ENCODE results near the gene MYCBPAP.

MYCBPAP gene

DNA sequence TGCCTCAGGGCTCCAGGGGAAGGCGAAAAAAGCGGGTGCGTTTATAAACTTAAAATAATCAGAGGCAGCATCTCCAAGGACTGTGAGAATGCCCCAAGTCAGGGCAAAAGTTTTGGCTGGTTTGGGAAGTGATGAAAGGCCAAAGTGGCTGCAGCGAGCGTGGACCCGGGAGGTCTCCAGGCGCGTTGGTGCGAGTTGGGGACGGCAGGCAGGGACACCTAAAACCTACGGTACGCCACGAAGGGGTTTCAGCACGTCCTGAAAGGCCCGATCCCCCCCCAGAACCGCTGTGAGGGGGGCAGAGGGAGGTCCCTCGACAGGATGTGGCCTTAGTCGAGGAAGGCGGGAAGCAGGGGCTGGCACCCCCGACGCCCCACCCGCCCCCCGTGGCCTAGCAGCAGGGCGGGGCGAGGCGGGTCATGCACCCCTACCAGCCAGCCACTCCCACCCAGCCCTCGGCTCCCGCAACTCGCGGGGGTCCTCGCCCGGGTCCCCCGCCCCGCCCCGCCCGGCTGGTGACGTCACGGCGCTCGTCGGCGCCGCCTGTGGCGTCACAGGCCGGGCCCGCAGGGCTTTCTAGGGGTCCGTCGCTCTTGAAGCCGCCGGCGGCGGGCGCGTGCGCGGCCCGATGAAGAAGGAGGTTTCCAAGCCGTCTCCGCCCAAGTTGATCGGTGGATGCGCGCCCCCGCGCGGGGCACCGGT is at the start of gene MYCBPAP:
MYCBPAP (plus strand) TSS at position 569 of the 702 bp plus-strand sequence. CDS start 236 bp downstream, outside the sequence.
- Histone ChIP-seq H3K36me3 (ENCODE audit: control insufficient read depth, insufficient read depth, low read length) (no peaks in the 10 kb centered on the region), H3K9me3 (ENCODE audit: control insufficient read depth, low read length) (no peaks in the 10 kb centered on the region), H3K4me1 (ENCODE audit: control insufficient read depth, insufficient read depth, low read length) (peaks cover 23% of the 10 kb centered on the region), H3K9ac (ENCODE audit: low read length) (peak within 1 kb of the TSS; percentile 70), H3K27me3 (ENCODE audit: control insufficient read depth, insufficient read depth, low read length) (no peaks in the 10 kb centered on the region), H3K4me3 (ENCODE audit: low read length) (peak within 1 kb of the TSS; percentile 36)

- Histone ChIP-seq H3K27me3 (ENCODE audit: control insufficient read depth, insufficient read depth, low read length) (no peaks in the 10 kb centered on the region), H3K9me3 (ENCODE audit: control insufficient read depth, low read length) (no peaks in the 10 kb centered on the region), H3K9ac (ENCODE audit: low read length) (no peak overlapping the region), H3K4me3 (ENCODE audit: low read length) (no peak overlapping the region), H3K4me1 (ENCODE audit: control insufficient read depth, insufficient read depth, low read length) (peaks cover 19% of the 10 kb centered on the region), H3K36me3 (ENCODE audit: control insufficient read depth, insufficient read depth, low read length) (peaks cover 11% of the 10 kb centered on the region)
These were observed 49.2 kb upstream of the MYCBPAP start for GRCh38 chr17:50458701-50459676.

DNA sequence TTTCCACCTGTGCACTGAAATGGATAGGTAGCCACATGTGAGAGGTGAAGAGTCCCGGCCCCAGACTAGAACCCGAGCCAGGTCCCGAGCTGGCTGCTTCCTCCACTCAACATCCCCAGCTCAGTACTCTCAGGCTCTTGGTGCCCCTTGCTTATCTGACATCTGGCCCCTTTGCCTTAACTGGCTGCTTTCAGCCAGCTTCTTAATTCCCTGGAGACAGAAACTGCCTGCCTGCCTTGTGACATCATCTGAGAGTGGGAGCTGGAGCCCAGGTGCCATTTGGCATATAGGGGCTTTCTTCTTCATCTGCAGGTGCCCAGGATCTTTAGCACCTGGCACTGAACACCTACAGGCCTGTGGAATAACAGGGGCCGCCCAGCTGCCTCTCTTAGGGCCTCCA is 48.5 kb upstream of the MYCBPAP start:
- H3K4me1 ChIP-seq (ENCODE audit: control insufficient read depth, insufficient read depth, low read length): peaks cover 19% of the 10 kb centered on the region
- H3K27me3 ChIP-seq (ENCODE audit: control insufficient read depth, insufficient read depth, low read length): no peaks in the 10 kb centered on the region
- no peak overlapping the region for H3K9ac ChIP-seq (ENCODE audit: low read length)
- H3K4me3 ChIP-seq (ENCODE audit: low read length): no peak overlapping the region
- H3K36me3 ChIP-seq (ENCODE audit: control insufficient read depth, insufficient read depth, low read length): peaks cover 11% of the 10 kb centered on the region
- H3K9me3 ChIP-seq (ENCODE audit: control insufficient read depth, low read length): no peaks in the 10 kb centered on the region

- no peaks in the 10 kb centered on the region for H3K9me3 ChIP-seq (ENCODE audit: control insufficient read depth, low read length)
- H3K9ac ChIP-seq (ENCODE audit: low read length): no peak overlapping the region
- no peaks in the 10 kb centered on the region for H3K27me3 ChIP-seq (ENCODE audit: control insufficient read depth, insufficient read depth, low read length)
- peaks cover 20% of the 10 kb centered on the region for H3K4me1 ChIP-seq (ENCODE audit: control insufficient read depth, insufficient read depth, low read length)
- H3K4me3 ChIP-seq (ENCODE audit: low read length): no peak overlapping the region
- H3K36me3 ChIP-seq (ENCODE audit: control insufficient read depth, insufficient read depth, low read length): peaks cover 11% of the 10 kb centered on the region
These were observed 47.3 kb upstream of the MYCBPAP start for GRCh38 chr17:50460831-50461526.

- Histone ChIP-seq H3K4me1 (ENCODE audit: control insufficient read depth, insufficient read depth, low read length) (peaks cover 24% of the 10 kb centered on the region), H3K36me3 (ENCODE audit: control insufficient read depth, insufficient read depth, low read length) (peaks cover 11% of the 10 kb centered on the region), H3K9me3 (ENCODE audit: control insufficient read depth, low read length) (no peaks in the 10 kb centered on the region), H3K27me3 (ENCODE audit: control insufficient read depth, insufficient read depth, low read length) (no peaks in the 10 kb centered on the region), H3K9ac (ENCODE audit: low read length) (no peak overlapping the region), H3K4me3 (ENCODE audit: low read length) (no peak overlapping the region)
These were observed 46.6 kb upstream of the MYCBPAP start for GRCh38 chr17:50461550-50462132.

- Histone ChIP-seq H3K4me3 (ENCODE audit: low read length) (no peak overlapping the region), H3K9ac (ENCODE audit: low read length) (no peak overlapping the region)
These were observed 45.8 kb upstream of the MYCBPAP start for GRCh38 chr17:50462446-50462845.

DNA sequence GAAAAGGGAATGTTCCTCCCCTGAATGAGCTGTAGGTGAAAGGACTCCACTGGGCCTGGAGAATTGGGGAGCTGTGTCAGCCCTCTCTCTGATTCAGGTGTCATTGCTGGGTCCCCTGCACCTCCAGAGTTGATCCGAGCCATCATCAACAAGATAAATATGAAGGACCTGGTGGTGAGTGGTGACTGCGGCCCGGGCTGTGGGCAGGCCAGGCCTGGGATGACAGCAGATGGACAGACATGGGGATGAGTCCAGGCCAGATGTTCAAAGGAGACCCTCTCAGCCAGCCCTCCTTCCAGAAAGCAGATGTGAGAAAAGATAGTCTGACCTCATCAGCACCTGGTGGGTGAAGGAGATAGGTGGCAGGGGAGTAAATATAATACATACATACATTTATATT is 44.1 kb upstream of the MYCBPAP start:
- Histone ChIP-seq H3K4me1 (ENCODE audit: control insufficient read depth, insufficient read depth, low read length) (peaks cover 25% of the 10 kb centered on the region), H3K4me3 (ENCODE audit: low read length) (no peak overlapping the region), H3K36me3 (ENCODE audit: control insufficient read depth, insufficient read depth, low read length) (peaks cover 6% of the 10 kb centered on the region), H3K9ac (ENCODE audit: low read length) (no peak overlapping the region), H3K9me3 (ENCODE audit: control insufficient read depth, low read length) (no peaks in the 10 kb centered on the region), H3K27me3 (ENCODE audit: control insufficient read depth, insufficient read depth, low read length) (peaks cover 13% of the 10 kb centered on the region)

More at GRCh38 chr17:50462446-50462845, 45.8 kb upstream of the MYCBPAP start:
- Histone ChIP-seq H3K36me3 (ENCODE audit: control insufficient read depth, insufficient read depth, low read length) (peaks cover 6% of the 10 kb centered on the region), H3K9me3 (ENCODE audit: control insufficient read depth, low read length) (no peaks in the 10 kb centered on the region), H3K27me3 (ENCODE audit: control insufficient read depth, insufficient read depth, low read length) (peaks cover 2% of the 10 kb centered on the region), H3K4me1 (ENCODE audit: control insufficient read depth, insufficient read depth, low read length) (peaks cover 32% of the 10 kb centered on the region)

- Histone ChIP-seq H3K9me3 (ENCODE audit: control insufficient read depth, low read length) (no peaks in the 10 kb centered on the region), H3K9ac (ENCODE audit: low read length) (no peak overlapping the region), H3K27me3 (ENCODE audit: control insufficient read depth, insufficient read depth, low read length) (peaks cover 13% of the 10 kb centered on the region), H3K4me1 (ENCODE audit: control insufficient read depth, insufficient read depth, low read length) (peaks cover 25% of the 10 kb centered on the region), H3K4me3 (ENCODE audit: low read length) (no peak overlapping the region), H3K36me3 (ENCODE audit: control insufficient read depth, insufficient read depth, low read length) (peaks cover 6% of the 10 kb centered on the region)
These were observed 43.5 kb upstream of the MYCBPAP start for GRCh38 chr17:50464736-50465135.

- no peak overlapping the region for H3K4me3 ChIP-seq (ENCODE audit: low read length)
- no peaks in the 10 kb centered on the region for H3K9me3 ChIP-seq (ENCODE audit: control insufficient read depth, low read length)
- H3K36me3 ChIP-seq (ENCODE audit: control insufficient read depth, insufficient read depth, low read length): peaks cover 6% of the 10 kb centered on the region
- peaks cover 25% of the 10 kb centered on the region for H3K4me1 ChIP-seq (ENCODE audit: control insufficient read depth, insufficient read depth, low read length)
- peaks cover 13% of the 10 kb centered on the region for H3K27me3 ChIP-seq (ENCODE audit: control insufficient read depth, insufficient read depth, low read length)
- H3K9ac ChIP-seq (ENCODE audit: low read length): no peak overlapping the region
These were observed 43.1 kb upstream of the MYCBPAP start for GRCh38 chr17:50465171-50465570.

GRCh38 chr17:50465635-50466034 is 42.6 kb upstream of the MYCBPAP start:
- H3K9ac ChIP-seq (ENCODE audit: low read length): no peak overlapping the region

DNA sequence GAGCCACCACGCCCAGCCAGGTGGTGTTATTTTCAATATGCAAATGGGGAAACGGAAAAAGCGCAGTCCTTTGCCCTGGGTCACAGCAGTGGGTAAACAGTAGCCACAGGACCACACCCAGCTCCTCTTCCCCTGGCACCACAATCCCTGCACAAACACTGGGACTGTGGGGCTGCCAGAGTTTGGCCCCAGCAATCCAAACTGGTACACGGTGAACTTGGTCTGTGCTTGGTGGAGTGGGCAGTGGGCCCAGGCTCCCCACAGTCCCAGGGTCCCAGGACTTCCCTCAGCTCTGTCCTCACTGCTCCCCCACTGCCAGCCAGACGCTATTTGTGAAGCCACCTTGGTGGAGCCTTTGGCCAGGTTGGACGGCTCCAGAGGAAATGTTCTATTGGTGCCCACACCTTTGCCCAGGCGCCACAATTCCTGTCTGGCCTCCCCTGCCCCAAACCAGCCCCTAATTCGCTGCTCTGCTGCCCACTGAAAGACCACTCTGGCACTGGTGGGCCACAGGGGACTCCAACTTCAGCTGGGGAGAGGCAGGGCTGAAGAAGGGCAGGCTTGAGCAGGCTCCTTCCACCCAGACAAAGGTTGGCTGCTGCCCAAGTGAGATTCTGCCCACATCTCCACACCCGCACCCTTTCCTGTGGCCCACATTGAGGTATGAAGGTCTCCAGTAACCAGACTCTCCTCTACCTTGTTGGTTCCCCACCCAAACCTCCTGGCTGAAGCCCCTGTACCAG is 41.7 kb upstream of the MYCBPAP start:
- no peaks in the 10 kb centered on the region for H3K36me3 ChIP-seq (ENCODE audit: control insufficient read depth, insufficient read depth, low read length)
- H3K4me3 ChIP-seq (ENCODE audit: low read length): no peak overlapping the region
- H3K27me3 ChIP-seq (ENCODE audit: control insufficient read depth, insufficient read depth, low read length): peaks cover 13% of the 10 kb centered on the region
- peak overlapping the region; percentile 56 for H3K9ac ChIP-seq (ENCODE audit: low read length)
- H3K9me3 ChIP-seq (ENCODE audit: control insufficient read depth, low read length): no peaks in the 10 kb centered on the region
- H3K4me1 ChIP-seq (ENCODE audit: control insufficient read depth, insufficient read depth, low read length): peaks cover 25% of the 10 kb centered on the region

More at GRCh38 chr17:50465635-50466034, 42.6 kb upstream of the MYCBPAP start:
- Histone ChIP-seq H3K27me3 (ENCODE audit: control insufficient read depth, insufficient read depth, low read length) (peaks cover 13% of the 10 kb centered on the region), H3K9me3 (ENCODE audit: control insufficient read depth, low read length) (no peaks in the 10 kb centered on the region), H3K4me3 (ENCODE audit: low read length) (no peak overlapping the region), H3K36me3 (ENCODE audit: control insufficient read depth, insufficient read depth, low read length) (peaks cover 3% of the 10 kb centered on the region), H3K4me1 (ENCODE audit: control insufficient read depth, insufficient read depth, low read length) (peaks cover 25% of the 10 kb centered on the region)

Measured in mucosa of stomach (tissue), 1 donor.